CD14-positive monocyte (primary cell): ENCODE data around the gene GMDS. TPM values are rescaled to one million over a fixed set of nuclear protein-coding genes. Genes with fewer than 3 reads are reported as not detected.

ENCODE experiments used
- DNase-seq, 3 donors: peaks; one replicate each; pipeline ENCODE4 v3.0.0-alpha.2; 2011 to 2022
- H2AFZ ChIP-seq: 2 replicates; pipeline ENCODE4 v1.6.0; 2012; ENCODE audit warnings: mild to moderate bottlenecking, low read depth, low read length, inconsistent platforms; ENCODE audit not compliant: insufficient read depth, poor library complexity, severe bottlenecking
- H3K27ac ChIP-seq, 2 donors: 1 replicate in 1 of 2; 2 replicates in 1 of 2; pipeline ENCODE4 v1.5.1; 2012 to 2013; ENCODE audit warnings: low read length in 2 of 2, control low read depth in 1 of 2, inconsistent platforms in 1 of 2, low read depth in 1 of 2, mild to moderate bottlenecking in 1 of 2
- H3K27me3 ChIP-seq, 2 donors: one replicate each; pipeline versions ENCODE4 v1.6.0 to v1.6.1; 2011 to 2013; ENCODE audit warnings: low read length in 2 of 2; ENCODE audit not compliant: control insufficient read depth in 2 of 2, insufficient read depth in 2 of 2
- H3K36me3 ChIP-seq, 2 donors: replicated peaks in 1 of 2; 1 replicate in 1 of 2; 2 replicates in 1 of 2; pipeline versions ENCODE4 v1.5.1 to v1.6.1; 2012 to 2013; ENCODE audit warnings: low read length in 2 of 2, control low read depth in 1 of 2, inconsistent platforms in 1 of 2, mild to moderate bottlenecking in 1 of 2; ENCODE audit not compliant: insufficient read depth in 2 of 2, control insufficient read depth in 1 of 2
- H3K4me1 ChIP-seq, 2 donors: 1 replicate in 1 of 2; 2 replicates in 1 of 2; pipeline versions ENCODE4 v1.5.1 to v1.6.1; 2012 to 2013; ENCODE audit warnings: low read length in 2 of 2, control low read depth in 1 of 2, inconsistent platforms in 1 of 2, mild to moderate bottlenecking in 1 of 2, moderate library complexity in 1 of 2; ENCODE audit not compliant: insufficient read depth in 2 of 2, control insufficient read depth in 1 of 2
- H3K4me2 ChIP-seq: replicated peaks from 2 replicates; pipeline ENCODE3; 2012; ENCODE audit warnings: low read length, moderate library complexity, mild to moderate bottlenecking; ENCODE audit not compliant: poor library complexity, severe bottlenecking; ENCODE audit errors: extremely low read depth
- H3K4me3 ChIP-seq, 3 experiments: fragments of 200-600 bp in 1 of 3; sonication (generic) in 1 of 3; replicated peaks in 1 of 3; 1 replicate in 2 of 3; 2 replicates in 1 of 3; pipeline ENCODE4 v1.5.1; 2011 to 2013; ENCODE audit warnings: low read length in 3 of 3, mild to moderate bottlenecking in 3 of 3, control low read depth in 2 of 3, low read depth in 2 of 3, inconsistent platforms in 1 of 3, moderate library complexity in 1 of 3
- H3K79me2 ChIP-seq: 2 replicates; pipeline ENCODE4 v1.6.0; 2012; ENCODE audit warnings: mild to moderate bottlenecking, control low read depth, inconsistent platforms, low read length, moderate library complexity; ENCODE audit not compliant: insufficient read depth
- H3K9ac ChIP-seq: 2 replicates; pipeline ENCODE4 v1.6.0; 2017; ENCODE audit warnings: low read length, mild to moderate bottlenecking; ENCODE audit not compliant: insufficient read depth, poor library complexity, severe bottlenecking
- H3K9me3 ChIP-seq, 2 donors: replicated peaks in 1 of 2; 1 replicate in 1 of 2; 2 replicates in 1 of 2; pipeline versions ENCODE4 v1.5.1 to v1.6.1; 2012 to 2013; ENCODE audit warnings: low read length in 2 of 2, control low read depth in 1 of 2; ENCODE audit not compliant: control insufficient read depth in 1 of 2, insufficient read depth in 1 of 2
- H4K20me1 ChIP-seq: 2 replicates; pipeline ENCODE4 v1.6.0; 2012; ENCODE audit warnings: mild to moderate bottlenecking, low read length, control low read depth, moderate library complexity; ENCODE audit not compliant: insufficient read depth
- H3K27ac Mint-ChIP-seq, 7 donors: one replicate each; pipeline ENCODE4 v1.8.0; 2020; ENCODE audit warnings: mild to moderate bottlenecking in 7 of 7, mixed read lengths in 7 of 7, moderate library complexity in 6 of 7, inconsistent platforms in 2 of 7
- H3K27me3 Mint-ChIP-seq, 3 donors: one replicate each; pipeline ENCODE4 v1.8.0; 2021 to 2022; ENCODE audit warnings: low read depth in 3 of 3, mild to moderate bottlenecking in 3 of 3, mixed read lengths in 3 of 3, moderate library complexity in 3 of 3, inconsistent platforms in 1 of 3
- H3K36me3 Mint-ChIP-seq, 2 donors: one replicate each; pipeline ENCODE4 v1.8.0; 2020; ENCODE audit warnings: mixed read lengths in 2 of 2, inconsistent platforms in 1 of 2, mild to moderate bottlenecking in 1 of 2
- H3K4me1 Mint-ChIP-seq: one replicate; pipeline ENCODE4 v1.8.0; 2020; ENCODE audit warnings: mild to moderate bottlenecking, mixed read lengths
- H3K4me3 Mint-ChIP-seq, 2 donors: one replicate each; pipeline ENCODE4 v1.8.0; 2020; ENCODE audit warnings: mild to moderate bottlenecking in 2 of 2, mixed read lengths in 2 of 2, moderate library complexity in 1 of 2
- H3K9me3 Mint-ChIP-seq, 7 donors: one replicate each; pipeline ENCODE4 v1.8.0; 2020 to 2022; ENCODE audit warnings: mixed read lengths in 7 of 7, mild to moderate bottlenecking in 6 of 7, moderate library complexity in 6 of 7, inconsistent platforms in 2 of 7
- CTCF ChIP-seq: fragments of 200-600 bp; IDR thresholded peaks from one replicate; pipeline ENCODE4 v1.8.0; 2022; ENCODE audit warnings: antibody characterized with exemption, mild to moderate bottlenecking
- WGBS: methylation state at CpG from one replicate; pipeline ENCODE4 v1.1.5; 2013; ENCODE audit warnings: missing lambda C conversion rate; ENCODE audit not compliant: insufficient coverage; 5-methylcytosine and 5-hydroxymethylcytosine counted together
- intact Hi-C, 2 donors: fragments of 100-400 bp; cut with micrococcal nuclease; formaldehyde crosslinking; loops; one replicate each; pipeline versions ENCODE4 v1.15.0 to v1.15.1; 2023
- polyA plus RNA-seq, 3 donors: library from polyadenylated mRNA; depleted of rRNA in 1 of 3; unstranded in 2 of 3; stranded (reverse) in 1 of 3; fragments of 300-500 nt in 2 of 3; fragments of >200 nt in 1 of 3; fragmentation: Illumina TruSeq in 2 of 3; gene quantifications; 1 replicate in 2 of 3; 2 replicates in 1 of 3; pipeline ENCODE4 v1.2.3, GENCODE V29; 2012 to 2021

Gene GMDS
- polyA plus RNA-seq, 3 donors, result 10.5 to 19.9 (median 17.6) TPM

- no peaks in the 10 kb centered on the region for H3K36me3 ChIP-seq
- H4K20me1 ChIP-seq, result no peaks in the 10 kb centered on the region
- H3K4me3 ChIP-seq, result no peak overlapping the region
- H3K4me1 ChIP-seq, result no peaks in the 10 kb centered on the region
- peak overlapping the region in 1 of 7 donors; percentile 49 for H3K27ac Mint-ChIP-seq
- intact Hi-C loops, result no loop called here
- H3K27me3 Mint-ChIP-seq, result peaks cover under 1 to 12% (median 5%) of the 10 kb centered on the region in 3 donors
- H3K79me2 ChIP-seq, result no peaks in the 10 kb centered on the region
- WGBS, result 90% methylated on average over 6 of the region's 9 CpGs
- DNase-seq, result no peak
- no peaks in the 10 kb centered on the region for H3K27me3 ChIP-seq
- H3K27ac ChIP-seq, result no peak overlapping the region
- no peaks in the 10 kb centered on the region for H3K9me3 ChIP-seq
- peaks cover 3% of the 10 kb centered on the region for H3K4me1 Mint-ChIP-seq
- no peak overlapping the region for H2AFZ ChIP-seq
- no peak overlapping the region for H3K4me3 Mint-ChIP-seq
- H3K9me3 Mint-ChIP-seq, result peaks cover 0 to 4% (median 0%) of the 10 kb centered on the region in 7 donors
- TF ChIP-seq CTCF, result no peak
- H3K9ac ChIP-seq, result no peak overlapping the region
- H3K36me3 Mint-ChIP-seq, result no peaks in the 10 kb centered on the region
- H3K4me2 ChIP-seq, result no peak overlapping the region
Observed at GRCh38 chr6:1580585-1580984, 664.8 kb downstream of the GMDS start.

- Mint-ChIP-seq H3K9me3 (peaks cover 0 to 2% (median 0%) of the 10 kb centered on the region in 7 donors), H3K36me3 (no peaks in the 10 kb centered on the region), H3K4me3 (no peak overlapping the region), H3K27ac (no peak overlapping the region), H3K27me3 (peaks cover 3 to 13% (median 5%) of the 10 kb centered on the region in 3 donors), H3K4me1 (peaks cover 3% of the 10 kb centered on the region)
- no peak overlapping the region for H3K4me2 ChIP-seq
- no peaks in the 10 kb centered on the region for H3K27me3 ChIP-seq
- H3K9me3 ChIP-seq, result no peaks in the 10 kb centered on the region
- no peaks in the 10 kb centered on the region for H3K4me1 ChIP-seq
- H4K20me1 ChIP-seq, result no peaks in the 10 kb centered on the region
- H3K4me3 ChIP-seq, result no peak overlapping the region
- no peak overlapping the region for H3K9ac ChIP-seq
- intact Hi-C loops, result no loop called here
- no peak for TF ChIP-seq CTCF
- H3K79me2 ChIP-seq, result no peaks in the 10 kb centered on the region
- no peak overlapping the region for H2AFZ ChIP-seq
- no peak for DNase-seq
- H3K36me3 ChIP-seq, result no peaks in the 10 kb centered on the region
- no peak overlapping the region for H3K27ac ChIP-seq
- WGBS, result 85% methylated on average over 4 of the region's 6 CpGs
Observed at GRCh38 chr6:1580109-1580508, 665.3 kb downstream of the GMDS start.
